H9 (cell line): ENCODE data around the gene TSSK6. TPM values are rescaled to one million over a fixed set of nuclear protein-coding genes. Genes with fewer than 3 reads are reported as not detected.
A peak's percentile ranks its signal among the peaks of the same experiment; 100 is the strongest.

ENCODE experiments used
- DNase-seq: peaks from one replicate; pipeline ENCODE4 v3.0.0-alpha.2; 2017
- H2AFZ ChIP-seq: one replicate; pipeline ENCODE4 v1.6.1; 2013; ENCODE audit warnings: mild to moderate bottlenecking, low read length, control low read depth, moderate library complexity
- H2AK5ac ChIP-seq: 2 replicates; pipeline ENCODE4 v1.6.1; 2013; ENCODE audit warnings: low read length, control low read depth, mixed read lengths; ENCODE audit not compliant: insufficient read length
- H2BK120ac ChIP-seq: one replicate; pipeline ENCODE4 v1.6.1; 2013; ENCODE audit warnings: low read depth, mild to moderate bottlenecking, low read length, control low read depth, inconsistent platforms; ENCODE audit not compliant: poor library complexity, severe bottlenecking
- H2BK12ac ChIP-seq: 2 replicates; pipeline ENCODE4 v1.6.1; 2013; ENCODE audit warnings: low read length, control low read depth, mixed read lengths, low read depth; ENCODE audit not compliant: insufficient read length
- H2BK15ac ChIP-seq: 2 replicates; pipeline ENCODE4 v1.6.1; 2013; ENCODE audit warnings: low read depth, low read length, control low read depth
- H2BK20ac ChIP-seq: one replicate; pipeline ENCODE4 v1.6.1; 2013; ENCODE audit warnings: low read depth, mild to moderate bottlenecking, low read length, control low read depth, inconsistent platforms; ENCODE audit not compliant: poor library complexity, severe bottlenecking
- H2BK5ac ChIP-seq: 2 replicates; pipeline ENCODE4 v1.6.1; 2013; ENCODE audit warnings: low read length, control low read depth, mixed read lengths; ENCODE audit not compliant: insufficient read length
- H3K14ac ChIP-seq: 2 replicates; pipeline ENCODE4 v1.6.1; 2013; ENCODE audit warnings: low read length, control low read depth; ENCODE audit not compliant: insufficient read depth
- H3K18ac ChIP-seq: 2 replicates; pipeline ENCODE4 v1.6.1; 2013; ENCODE audit warnings: low read depth, mild to moderate bottlenecking, mixed read lengths, low read length, control low read depth; ENCODE audit not compliant: insufficient read length
- H3K23ac ChIP-seq: 2 replicates; pipeline ENCODE4 v1.6.1; 2013; ENCODE audit warnings: low read length, control low read depth, mixed read lengths, low read depth; ENCODE audit not compliant: insufficient read length
- H3K23me2 ChIP-seq: 2 replicates; pipeline ENCODE4 v1.6.1; 2013; ENCODE audit warnings: low read depth, mild to moderate bottlenecking, mixed read lengths, low read length, control low read depth; ENCODE audit not compliant: insufficient read length, poor library complexity, severe bottlenecking
- H3K27ac ChIP-seq: 2 replicates; pipeline ENCODE4 v1.5.1; 2013; ENCODE audit warnings: low read length, control low read depth, mixed read lengths, low read depth; ENCODE audit not compliant: insufficient read length
- H3K27me3 ChIP-seq: 2 replicates; pipeline ENCODE4 v1.6.1; 2013; ENCODE audit warnings: low read length, control low read depth, inconsistent platforms; ENCODE audit not compliant: insufficient read depth
- H3K4ac ChIP-seq: 2 replicates; pipeline ENCODE4 v1.6.1; 2013; ENCODE audit warnings: low read depth, mild to moderate bottlenecking, control low read depth, inconsistent platforms, low read length, moderate library complexity
- H3K4me1 ChIP-seq: 2 replicates; pipeline ENCODE4 v1.6.1; 2013; ENCODE audit warnings: low read length, control low read depth, inconsistent platforms; ENCODE audit not compliant: insufficient read depth
- H3K4me2 ChIP-seq: 2 replicates; pipeline ENCODE4 v1.6.1; 2013; ENCODE audit warnings: low read length, control low read depth, mixed read lengths; ENCODE audit not compliant: insufficient read length, insufficient read depth
- H3K56ac ChIP-seq: 2 replicates; pipeline ENCODE4 v1.6.1; 2013; ENCODE audit warnings: low read depth, mild to moderate bottlenecking, mixed read lengths, low read length, control low read depth; ENCODE audit not compliant: insufficient read length
- H3K79me1 ChIP-seq: 2 replicates; pipeline ENCODE4 v1.6.1; 2013; ENCODE audit warnings: low read depth, mild to moderate bottlenecking, moderate library complexity, low read length, control low read depth, inconsistent platforms; ENCODE audit not compliant: insufficient read depth, poor library complexity, severe bottlenecking
- H3K79me2 ChIP-seq: 2 replicates; pipeline ENCODE4 v1.6.1; 2013; ENCODE audit warnings: low read length, control low read depth, inconsistent platforms; ENCODE audit not compliant: insufficient read depth
- H3K9ac ChIP-seq: 2 replicates; pipeline ENCODE4 v1.6.1; 2013; ENCODE audit warnings: low read length, control low read depth, mixed read lengths; ENCODE audit not compliant: insufficient read length; ENCODE audit errors: extremely low read depth
- H3K9me3 ChIP-seq: one replicate; pipeline ENCODE4 v1.6.1; 2013; ENCODE audit warnings: low read depth, low read length, inconsistent platforms; ENCODE audit not compliant: control insufficient read depth
- H3T11ph ChIP-seq: one replicate; pipeline ENCODE4 v1.6.1; 2013; ENCODE audit warnings: mild to moderate bottlenecking, low read length, control low read depth, inconsistent platforms
- H4K20me1 ChIP-seq: one replicate; pipeline ENCODE4 v1.6.1; 2013; ENCODE audit not compliant: control insufficient read depth, insufficient read length, insufficient read depth
- H4K5ac ChIP-seq: 2 replicates; pipeline ENCODE4 v1.6.1; 2013; ENCODE audit warnings: low read depth, mild to moderate bottlenecking, mixed read lengths, low read length, control low read depth; ENCODE audit not compliant: insufficient read length
- H4K8ac ChIP-seq: replicated peaks from 2 replicates; pipeline ENCODE4 v1.6.1; 2013; ENCODE audit warnings: low read length, control low read depth, mixed read lengths, low read depth; ENCODE audit not compliant: insufficient read length
- H4K91ac ChIP-seq: 2 replicates; pipeline ENCODE4 v1.6.1; 2013; ENCODE audit warnings: low read depth, mild to moderate bottlenecking, moderate library complexity, mixed read lengths, low read length, control low read depth; ENCODE audit not compliant: insufficient read length
- H3K27ac Mint-ChIP-seq, 3 experiments: 2 replicates in 2 of 3; 3 replicates in 1 of 3; pipeline ENCODE4 v1.8.0; 2020 to 2021; ENCODE audit warnings: mixed read lengths in 3 of 3, mild to moderate bottlenecking in 1 of 3, moderate library complexity in 1 of 3
- H3K27me3 Mint-ChIP-seq: 2 replicates; pipeline ENCODE4 v1.8.0; 2021; ENCODE audit warnings: low read depth, mild to moderate bottlenecking, moderate library complexity, mixed read lengths
- H3K36me3 Mint-ChIP-seq, 3 experiments: 2 replicates in 2 of 3; 3 replicates in 1 of 3; pipeline ENCODE4 v1.8.0; 2020 to 2021; ENCODE audit warnings: low read depth in 3 of 3, mixed read lengths in 3 of 3; ENCODE audit not compliant: insufficient read depth in 1 of 3
- H3K4me1 Mint-ChIP-seq, 2 experiments: 2 replicates each; pipeline ENCODE4 v1.8.0; 2020; ENCODE audit warnings: mixed read lengths in 2 of 2
- H3K4me3 Mint-ChIP-seq, 2 experiments: 2 replicates in 1 of 2; 3 replicates in 1 of 2; pipeline ENCODE4 v1.8.0; 2020 to 2021; ENCODE audit warnings: mild to moderate bottlenecking in 2 of 2, mixed read lengths in 2 of 2, moderate library complexity in 1 of 2
- H3K9me3 Mint-ChIP-seq, 2 experiments: 2 replicates in 1 of 2; 3 replicates in 1 of 2; pipeline ENCODE4 v1.8.0; 2020; ENCODE audit warnings: mild to moderate bottlenecking in 2 of 2, mixed read lengths in 2 of 2, moderate library complexity in 1 of 2
- WGBS: extraction: QIAGEN DNeasy Blood & Tissue Kit; methylation state at CpG from one replicate; pipeline ENCODE4 v1.1.7; 2013; ENCODE audit warnings: missing lambda C conversion rate, low lambda C conversion rate, mixed read lengths; ENCODE audit not compliant: insufficient read length; ENCODE audit errors: extremely low coverage; 5-methylcytosine and 5-hydroxymethylcytosine counted together
- total RNA-seq: library from RNA; stranded (reverse); gene quantifications from 2 replicates; pipeline ENCODE4 v1.2.1, GENCODE V29; 2021
- TF ChIP-seq, protein P1 (sequence below): fragments of 200-600 bp; sonication (generic); conservative IDR thresholded peaks from 3 replicates; pipeline ENCODE4 v1.8.0; 2021; ENCODE audit warnings: antibody characterized with exemption, mild to moderate bottlenecking

The TSSK6 gene
- total RNA-seq, 1 experiment from 2014 or later, result 2.6 TPM

DNA sequence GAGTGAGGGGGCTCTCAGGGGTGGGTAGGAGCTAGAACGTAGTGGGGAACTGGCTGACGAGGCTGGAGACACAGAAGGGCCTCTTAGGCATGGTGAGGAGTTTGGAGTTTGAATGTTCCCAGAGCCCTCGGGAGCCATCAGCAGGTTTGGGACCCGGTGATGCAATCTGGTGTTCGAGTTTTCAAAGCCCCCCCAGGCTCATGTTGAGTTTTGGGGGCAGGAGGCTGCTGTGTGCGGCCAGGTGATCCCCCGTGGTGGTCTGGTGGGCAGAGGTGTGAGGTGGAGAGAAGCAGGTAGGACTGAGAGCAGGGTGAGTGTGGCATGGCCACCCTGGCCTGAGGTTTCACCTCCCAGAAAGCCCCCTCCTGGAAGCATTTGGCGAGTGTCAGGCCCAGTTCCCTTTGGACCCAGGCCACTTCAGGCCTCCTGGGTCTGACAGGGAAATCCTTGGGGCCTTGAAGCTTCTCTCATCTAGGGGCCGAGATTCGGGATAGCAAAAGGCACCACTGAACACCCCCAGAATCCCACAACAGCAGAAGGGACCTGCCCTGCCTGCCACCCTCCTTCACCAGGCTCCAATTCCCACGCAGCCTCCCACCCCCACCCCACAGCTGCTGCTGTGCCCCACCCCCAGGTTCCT, 14.6 kb upstream of the TSSK6 start:
- H3K4ac ChIP-seq, result no peak overlapping the region
- Mint-ChIP-seq H3K27ac (peak overlapping the region in 2 of 3 experiments; percentile 73 to 80; a peak in 4 of 7 replicates), H3K4me3 (peak overlapping the region in 1 of 2 experiments; percentile 16; a peak in 1 of 5 replicates), H3K4me1 (peaks cover 13 to 28% of the 10 kb centered on the region in 2 experiments), H3K36me3 (peaks cover 13 to 58% (median 40%) of the 10 kb centered on the region in 3 experiments; a peak in 6 of 7 replicates), H3K9me3 (no peaks in the 10 kb centered on the region), H3K27me3 (peaks cover 11% of the 10 kb centered on the region)
- peaks cover 3% of the 10 kb centered on the region for H4K20me1 ChIP-seq
- H2AFZ ChIP-seq, result no peak overlapping the region
- no peak overlapping the region for H2BK12ac ChIP-seq
- WGBS, result no CpG with 5 or more reads among the region's 11 CpGs
- H2BK20ac ChIP-seq, result no peak overlapping the region
- H3K79me2 ChIP-seq, result no peaks in the 10 kb centered on the region
- H3K23me2 ChIP-seq, result no peaks in the 10 kb centered on the region
- H3K56ac ChIP-seq, result no peak overlapping the region
- TF ChIP-seq, protein P1, sequence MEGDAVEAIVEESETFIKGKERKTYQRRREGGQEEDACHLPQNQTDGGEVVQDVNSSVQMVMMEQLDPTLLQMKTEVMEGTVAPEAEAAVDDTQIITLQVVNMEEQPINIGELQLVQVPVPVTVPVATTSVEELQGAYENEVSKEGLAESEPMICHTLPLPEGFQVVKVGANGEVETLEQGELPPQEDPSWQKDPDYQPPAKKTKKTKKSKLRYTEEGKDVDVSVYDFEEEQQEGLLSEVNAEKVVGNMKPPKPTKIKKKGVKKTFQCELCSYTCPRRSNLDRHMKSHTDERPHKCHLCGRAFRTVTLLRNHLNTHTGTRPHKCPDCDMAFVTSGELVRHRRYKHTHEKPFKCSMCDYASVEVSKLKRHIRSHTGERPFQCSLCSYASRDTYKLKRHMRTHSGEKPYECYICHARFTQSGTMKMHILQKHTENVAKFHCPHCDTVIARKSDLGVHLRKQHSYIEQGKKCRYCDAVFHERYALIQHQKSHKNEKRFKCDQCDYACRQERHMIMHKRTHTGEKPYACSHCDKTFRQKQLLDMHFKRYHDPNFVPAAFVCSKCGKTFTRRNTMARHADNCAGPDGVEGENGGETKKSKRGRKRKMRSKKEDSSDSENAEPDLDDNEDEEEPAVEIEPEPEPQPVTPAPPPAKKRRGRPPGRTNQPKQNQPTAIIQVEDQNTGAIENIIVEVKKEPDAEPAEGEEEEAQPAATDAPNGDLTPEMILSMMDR, result no peak
- no peak overlapping the region for H3K14ac ChIP-seq
- no peak overlapping the region for H3K4me2 ChIP-seq
- H4K8ac ChIP-seq, result no peak overlapping the region
- no peak overlapping the region for H3K27ac ChIP-seq
- H2AK5ac ChIP-seq, result no peak overlapping the region
- H4K91ac ChIP-seq, result no peak overlapping the region
- H3K79me1 ChIP-seq, result no peaks in the 10 kb centered on the region
- H2BK5ac ChIP-seq, result no peak overlapping the region
- no peak for DNase-seq
- no peak overlapping the region for H2BK120ac ChIP-seq
- no peaks in the 10 kb centered on the region for H3K27me3 ChIP-seq
- no peak overlapping the region for H2BK15ac ChIP-seq
- H3T11ph ChIP-seq, result no peak overlapping the region
- no peak overlapping the region for H4K5ac ChIP-seq
- no peak overlapping the region for H3K18ac ChIP-seq
- H3K9me3 ChIP-seq, result no peaks in the 10 kb centered on the region
- H3K4me1 ChIP-seq, result no peaks in the 10 kb centered on the region
- H3K23ac ChIP-seq, result no peak overlapping the region
- H3K9ac ChIP-seq, result no peak overlapping the region
